NB4 (cell line): ENCODE data around the gene COL4A4.

Experiments
- DNase-seq: peaks from one replicate; pipeline ENCODE4 v3.0.0; 2010; ENCODE audit warnings: low read depth
- H3K4me3 ChIP-seq: one replicate; pipeline ENCODE4 v1.5.1; 2011; ENCODE audit warnings: mild to moderate bottlenecking, low read depth, low read length, moderate library complexity
- CTCF ChIP-seq: IDR thresholded peaks from one replicate; pipeline ENCODE4 v1.5.1; 2012; ENCODE audit warnings: low read depth, low read length
- MYC ChIP-seq: IDR thresholded peaks from 2 replicates; pipeline ENCODE4 v1.6.1; 2011; ENCODE audit warnings: low read depth, low read length
- POLR2A ChIP-seq: IDR thresholded peaks from 2 replicates; pipeline ENCODE4 v1.6.1; 2011; ENCODE audit warnings: mild to moderate bottlenecking; ENCODE audit not compliant: insufficient read length; ENCODE audit errors: extremely low read depth
- TF ChIP-seq, protein P1 (sequence below): IDR thresholded peaks from 2 replicates; pipeline ENCODE4 v1.6.1; 2011; ENCODE audit warnings: low read depth, low read length

Gene COL4A4

GRCh38 chr2:227103583-227103982 lies 60.4 kb downstream of the COL4A4 start:
- DNase-seq, result no peak
- no peak overlapping the region for H3K4me3 ChIP-seq
- TF ChIP-seq, protein P1, sequence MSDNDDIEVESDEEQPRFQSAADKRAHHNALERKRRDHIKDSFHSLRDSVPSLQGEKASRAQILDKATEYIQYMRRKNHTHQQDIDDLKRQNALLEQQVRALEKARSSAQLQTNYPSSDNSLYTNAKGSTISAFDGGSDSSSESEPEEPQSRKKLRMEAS, result no peak
- TF ChIP-seq POLR2A, result no peak
- TF ChIP-seq CTCF, result no peak
- TF ChIP-seq MYC, result no peak

- DNase-seq, result no peak
- TF ChIP-seq, protein P1, result no peak
- TF ChIP-seq MYC (no peak), POLR2A (no peak), CTCF (no peak)
- H3K4me3 ChIP-seq, result no peak overlapping the region
These were observed 64.7 kb downstream of the COL4A4 start for GRCh38 chr2:227099340-227099739.

- DNase-seq, result no peak
- H3K4me3 ChIP-seq, result no peak overlapping the region
- TF ChIP-seq, protein P1, result no peak
- TF ChIP-seq MYC (no peak), CTCF (no peak), POLR2A (no peak)
These were observed 65.9 kb downstream of the COL4A4 start for GRCh38 chr2:227098162-227098515.

DNA sequence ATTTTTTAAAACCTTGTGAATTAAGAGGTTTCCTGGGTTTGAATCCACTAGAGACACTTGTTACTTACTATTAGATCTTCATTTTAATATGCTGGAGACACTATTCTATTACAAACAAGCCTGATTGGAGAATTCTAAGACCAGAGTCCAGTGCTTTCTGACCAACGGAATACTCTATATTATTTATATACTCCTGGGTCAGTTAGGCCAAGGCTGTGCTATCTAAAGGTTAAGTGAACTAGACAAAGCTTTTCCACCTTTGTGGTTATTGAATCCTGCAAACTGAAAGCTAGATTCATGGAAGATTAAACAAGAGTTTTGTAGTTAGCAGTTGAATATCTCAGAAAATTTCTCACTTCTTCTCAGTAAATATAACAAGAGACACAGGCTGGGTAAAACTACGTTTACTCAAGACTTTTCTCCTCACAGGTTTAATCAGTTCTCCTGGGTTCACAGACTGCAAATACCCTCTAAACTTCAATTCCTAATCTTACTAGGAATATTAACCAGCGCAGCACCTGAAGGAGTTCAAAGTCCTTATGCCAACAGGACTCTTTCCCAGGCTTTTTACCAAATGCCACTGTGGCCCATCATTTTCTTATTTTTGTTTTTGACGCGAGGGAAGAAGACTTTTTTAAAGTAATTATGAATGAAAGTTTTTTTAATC lies 66.4 kb downstream of the COL4A4 start:
- DNase-seq, result no peak
- TF ChIP-seq CTCF (no peak), POLR2A (no peak), MYC (no peak)
- TF ChIP-seq, protein P1, result no peak
- no peak overlapping the region for H3K4me3 ChIP-seq

DNA sequence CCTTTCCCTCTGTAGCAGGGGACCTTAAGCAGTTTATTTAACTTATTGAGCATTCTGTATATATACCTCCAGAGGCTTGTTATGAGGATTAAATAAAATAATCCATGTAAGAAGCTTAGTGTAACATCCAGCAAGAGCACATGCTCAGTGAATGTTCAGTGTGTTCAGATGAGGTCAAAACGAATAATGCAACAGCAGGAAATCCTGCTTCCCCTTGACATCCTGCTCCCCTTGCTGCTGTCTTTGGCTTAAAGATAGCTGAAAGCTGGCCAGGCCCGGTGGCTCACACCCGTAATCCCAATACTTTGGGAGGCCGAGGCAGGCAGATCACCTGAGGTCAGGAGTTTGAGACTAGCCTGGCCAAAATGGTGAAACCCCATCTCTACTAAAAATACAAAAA lies 68.7 kb downstream of the COL4A4 start:
- no peak for DNase-seq
- TF ChIP-seq POLR2A (no peak), CTCF (no peak), MYC (no peak)
- TF ChIP-seq, protein P1, result no peak
- H3K4me3 ChIP-seq, result no peak overlapping the region

DNA sequence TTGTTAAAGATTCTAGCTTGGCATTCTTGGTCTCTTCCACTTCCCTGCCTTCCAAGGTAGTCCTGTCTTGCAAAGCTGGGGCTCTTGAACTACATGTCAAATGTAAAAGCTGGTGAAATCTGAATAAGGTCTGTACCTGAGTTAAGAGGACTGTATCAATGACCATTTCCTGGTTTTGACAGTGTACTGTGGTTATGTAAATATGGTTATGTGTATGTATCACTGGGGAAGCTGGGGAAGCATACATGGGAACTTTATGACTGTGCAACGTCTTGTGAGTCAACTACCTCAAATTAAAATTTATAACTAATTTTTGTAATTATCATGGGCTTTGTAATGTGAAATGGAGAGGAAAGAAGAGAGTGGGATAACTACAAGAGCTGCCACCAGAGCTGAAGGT lies 81.7 kb downstream of the COL4A4 start:
- no peak for TF ChIP-seq CTCF
- TF ChIP-seq, protein P1, result no peak
- TF ChIP-seq POLR2A, result no peak
- TF ChIP-seq MYC, result no peak
- no peak for DNase-seq

More for the DNA sequence above, 81.7 kb downstream of the COL4A4 start:
- no peak overlapping the region for H3K4me3 ChIP-seq
